ENCODE measurements around the gene ENTPD8. TPM values are rescaled to one million over a fixed set of nuclear protein-coding genes. Genes with fewer than 3 reads are reported as not detected.

ENTPD8 gene
- total and polyA plus RNA-seq, 2 donors (not counting 1 experiment from before 2014, with no cell fraction given) = under 0.01 TPM; not detected in 1

GRCh38 chr9:137461663-137462395, 20.7 kb upstream of the ENTPD8 start:
- Histone ChIP-seq H3K36me3 (ENCODE audit: control insufficient read depth, insufficient read depth, low read length) (peaks cover 5% of the 10 kb centered on the region), H3K4me1 (ENCODE audit: control insufficient read depth, extremely low read depth, insufficient read depth, low read length) (peaks cover 3% of the 10 kb centered on the region), H3K9ac (ENCODE audit: insufficient read depth, low read length) (no peak overlapping the region), H2AFZ (ENCODE audit: low read length) (no peak overlapping the region), H3K4me2 (ENCODE audit: extremely low read depth, insufficient read depth, low read length) (no peak overlapping the region), H3K27me3 (ENCODE audit: control insufficient read depth, insufficient read depth, low read length) (no peaks in the 10 kb centered on the region), H3K4me3 (replicated peaks in 1 of 4; ENCODE audit: control extremely low read depth in 1 of 4, insufficient read depth in 1 of 4, low read depth in 3 of 4, low read length in 4 of 4) (no peak overlapping the region), H3K79me2 (ENCODE audit: control insufficient read depth, insufficient read depth, low read length) (peaks cover 3% of the 10 kb centered on the region), H4K20me1 (ENCODE audit: control insufficient read depth, extremely low read depth, insufficient read depth, low read length) (no peaks in the 10 kb centered on the region), H3K9me3 (ENCODE audit: control insufficient read depth, insufficient read depth, low read depth, low read length) (no peaks in the 10 kb centered on the region), H3K27ac (ENCODE audit: insufficient read depth, low read length) (no peak overlapping the region)
- peak in 1 of 2 donors; percentile 37 for DNase-seq (ENCODE audit: low read depth in 2 of 2)
- no peak for TF ChIP-seq EZH2 (IDR thresholded peaks at IDR 0.05; ENCODE audit: low read length, missing control alignments)
- no peak for TF ChIP-seq CTCF (conservative IDR thresholded peaks at IDR 0.05 in 1 of 2, IDR thresholded peaks at IDR 0.05 in 1 of 2; ENCODE audit: low read depth in 1 of 2, low read length in 2 of 2)

GRCh38 chr9:137461316-137461662, 20.1 kb upstream of the ENTPD8 start:
- no peak overlapping the region for H3K4me3 ChIP-seq (replicated peaks in 1 of 4; ENCODE audit: control extremely low read depth in 1 of 4, insufficient read depth in 1 of 4, low read depth in 3 of 4, low read length in 4 of 4)
- no peak for DNase-seq (ENCODE audit: low read depth in 2 of 2)
- no peaks in the 10 kb centered on the region for H4K20me1 ChIP-seq (ENCODE audit: control insufficient read depth, extremely low read depth, insufficient read depth, low read length)
- H3K27me3 ChIP-seq (ENCODE audit: control insufficient read depth, insufficient read depth, low read length) = no peaks in the 10 kb centered on the region
- no peak overlapping the region for H2AFZ ChIP-seq (ENCODE audit: low read length)
- no peak overlapping the region for H3K27ac ChIP-seq (ENCODE audit: insufficient read depth, low read length)
- peaks cover 5% of the 10 kb centered on the region for H3K36me3 ChIP-seq (ENCODE audit: control insufficient read depth, insufficient read depth, low read length)
- TF ChIP-seq CTCF (conservative IDR thresholded peaks at IDR 0.05 in 1 of 2, IDR thresholded peaks at IDR 0.05 in 1 of 2; ENCODE audit: low read depth in 1 of 2, low read length in 2 of 2) (no peak), EZH2 (IDR thresholded peaks at IDR 0.05; ENCODE audit: low read length, missing control alignments) (no peak)
- no peak overlapping the region for H3K4me2 ChIP-seq (ENCODE audit: extremely low read depth, insufficient read depth, low read length)
- H3K9ac ChIP-seq (ENCODE audit: insufficient read depth, low read length) = no peak overlapping the region
- H3K79me2 ChIP-seq (ENCODE audit: control insufficient read depth, insufficient read depth, low read length) = peaks cover 3% of the 10 kb centered on the region
- H3K4me1 ChIP-seq (ENCODE audit: control insufficient read depth, extremely low read depth, insufficient read depth, low read length) = peaks cover 3% of the 10 kb centered on the region
- no peaks in the 10 kb centered on the region for H3K9me3 ChIP-seq (ENCODE audit: control insufficient read depth, insufficient read depth, low read depth, low read length)

GRCh38 chr9:137460363-137461315, 19.5 kb upstream of the ENTPD8 start:
- H3K27me3 ChIP-seq (ENCODE audit: control insufficient read depth, insufficient read depth, low read length) = no peaks in the 10 kb centered on the region
- peaks cover 3% of the 10 kb centered on the region for H3K4me1 ChIP-seq (ENCODE audit: control insufficient read depth, extremely low read depth, insufficient read depth, low read length)
- H2AFZ ChIP-seq (ENCODE audit: low read length) = no peak overlapping the region
- peaks cover 5% of the 10 kb centered on the region for H3K36me3 ChIP-seq (ENCODE audit: control insufficient read depth, insufficient read depth, low read length)
- H3K9ac ChIP-seq (ENCODE audit: insufficient read depth, low read length) = no peak overlapping the region
- no peaks in the 10 kb centered on the region for H3K9me3 ChIP-seq (ENCODE audit: control insufficient read depth, insufficient read depth, low read depth, low read length)
- H3K4me2 ChIP-seq (ENCODE audit: extremely low read depth, insufficient read depth, low read length) = no peak overlapping the region
- no peak for TF ChIP-seq EZH2 (IDR thresholded peaks at IDR 0.05; ENCODE audit: low read length, missing control alignments)
- no peak overlapping the region for H3K4me3 ChIP-seq (replicated peaks in 1 of 4; ENCODE audit: control extremely low read depth in 1 of 4, insufficient read depth in 1 of 4, low read depth in 3 of 4, low read length in 4 of 4)
- no peaks in the 10 kb centered on the region for H4K20me1 ChIP-seq (ENCODE audit: control insufficient read depth, extremely low read depth, insufficient read depth, low read length)
- DNase-seq (ENCODE audit: low read depth in 2 of 2) = no peak
- peaks cover 3% of the 10 kb centered on the region for H3K79me2 ChIP-seq (ENCODE audit: control insufficient read depth, insufficient read depth, low read length)
- H3K27ac ChIP-seq (ENCODE audit: insufficient read depth, low read length) = no peak overlapping the region

Data from fibroblast of lung (primary cell).